ENCODE measurements around the gene DYRK4. TPM values are rescaled to one million over a fixed set of nuclear protein-coding genes. Genes with fewer than 3 reads are reported as not detected.

DYRK4 gene
- total and polyA plus RNA-seq, 2 of the 4 experiments (the other 2 are of a cell fraction) = 44.6 to 71.6 TPM

GRCh38 chr12:4648104-4648500, 86.1 kb downstream of the DYRK4 start:
- Histone ChIP-seq H3K56ac (ENCODE audit: extremely low read depth, insufficient read depth, low read length) (peak overlapping the region; percentile 98; the same call in 1 of the 2 replicates), H3K4ac (ENCODE audit: low read depth, low read length) (peak overlapping the region; percentile 88), H4K91ac (ENCODE audit: insufficient read depth, low read depth, low read length) (no peak overlapping the region; the same call in 1 of the 2 replicates), H3K4me3 (ENCODE audit: insufficient read depth, low read depth, low read length) (peak overlapping the region; percentile 93), H3K36me3 (ENCODE audit: control insufficient read depth, insufficient read depth, low read length) (no peaks in the 10 kb centered on the region), H3K27ac (ENCODE audit: insufficient read depth, low read length) (peak overlapping the region; percentile 80), H3K23ac (ENCODE audit: low read depth, low read length) (peak overlapping the region; percentile 91; the same call in 1 of the 2 replicates), H3K18ac (ENCODE audit: low read depth, low read length) (no peak overlapping the region), H3K9ac (ENCODE audit: low read depth, low read length) (peak overlapping the region; percentile 91), H4K5ac (ENCODE audit: low read depth, low read length) (peak overlapping the region; percentile 95), H2AK5ac (ENCODE audit: low read depth, low read length) (no peak overlapping the region), H4K8ac (ENCODE audit: low read depth in 2 of 2, low read length in 2 of 2) (peak overlapping the region; percentile 83 to 94), H3K79me1 (ENCODE audit: low read depth in 1 of 2, low read length in 2 of 2) (peaks cover 5 to 28% of the 10 kb centered on the region in 2 experiments; a peak in 2 of 4 replicates), H3K9me1 (ENCODE audit: insufficient read depth, low read length) (no peaks in the 10 kb centered on the region), H2BK15ac (ENCODE audit: low read depth, low read length) (no peak overlapping the region), H3K27me3 (ENCODE audit: control insufficient read depth, insufficient read depth, low read length) (no peaks in the 10 kb centered on the region), H3K9me3 (ENCODE audit: control insufficient read depth, insufficient read depth, low read length) (no peaks in the 10 kb centered on the region), H2AFZ (replicated peaks; ENCODE audit: low read length, poor library complexity) (peak overlapping the region; percentile 95), H4K20me1 (ENCODE audit: insufficient read depth, low read length) (no peaks in the 10 kb centered on the region), H2BK120ac (ENCODE audit: low read depth, low read length) (no peak overlapping the region), H2BK20ac (ENCODE audit: low read depth, low read length) (no peak overlapping the region), H2BK5ac (ENCODE audit: low read depth, low read length, poor library complexity, severe bottlenecking) (no peak overlapping the region), H2AK9ac (replicated peaks; ENCODE audit: low read depth, low read length, poor library complexity) (peak overlapping the region; percentile 88), H3K4me1 (ENCODE audit: control insufficient read depth, insufficient read depth, low read length) (no peaks in the 10 kb centered on the region), H3K14ac (replicated peaks; ENCODE audit: low read depth, low read length) (peak overlapping the region; percentile 29; the same call in 1 of the 2 replicates), H3K4me2 (ENCODE audit: low read depth, low read length) (peak overlapping the region; percentile 99)
- WGBS, 2 experiments (ENCODE audit: extremely low coverage in 2 of 2, insufficient read length in 1 of 2) = 33% methylated on average over 1 of the region's 4 CpGs; no CpG with 5 or more reads in 1 of the 2 experiments
- BruUV-seq (replicated peaks) = no TSS peak
- in situ Hi-C loops (cut with MboI; ENCODE audit: low sequenced_read_pairs) = no loop called here
- POLR2A ChIA-PET (ENCODE audit: unreplicated experiment) = no interaction called here
- TF ChIP-seq RAD21 (IDR thresholded peaks at IDR 0.05; ENCODE audit: low read length) (no peak), RCOR1 (IDR thresholded peaks at IDR 0.05; ENCODE audit: insufficient replicate concordance, low read length) (no peak), MAFK (IDR thresholded peaks at IDR 0.05; ENCODE audit: low read depth, low read length) (no peak), RFX5 (IDR thresholded peaks at IDR 0.05; ENCODE audit: low read depth, low read length) (no peak), CEBPB (IDR thresholded peaks at IDR 0.05; ENCODE audit: low read depth, low read length) (no peak), MAZ (IDR thresholded peaks at IDR 0.05; ENCODE audit: borderline replicate concordance, low read depth, low read length) (no peak), POLR2A (IDR thresholded peaks at IDR 0.05; ENCODE audit: low read depth, low read length) (no peak), MXI1 (IDR thresholded peaks at IDR 0.05; ENCODE audit: borderline replicate concordance, low read depth, low read length) (no peak), CTCF (conservative IDR thresholded peaks at IDR 0.05; ENCODE audit: low read depth, low read length) (no peak), ELK1 (IDR thresholded peaks at IDR 0.05; ENCODE audit: borderline replicate concordance, low read depth, low read length) (no peak), BHLHE40 (IDR thresholded peaks at IDR 0.05; ENCODE audit: low read depth, low read length) (no peak), CHD1 (IDR thresholded peaks at IDR 0.05; ENCODE audit: low read depth, low read length) (no peak), FOS (IDR thresholded peaks at IDR 0.05; ENCODE audit: low read depth, low read length) (no peak), USF2 (IDR thresholded peaks at IDR 0.05; ENCODE audit: low read depth, low read length) (no peak), SMC3 (IDR thresholded peaks at IDR 0.05; ENCODE audit: low read depth, low read length) (no peak), NFE2L2 (IDR thresholded peaks at IDR 0.05; ENCODE audit: low read depth, low read length) (no peak)
- DNase-seq (no peak), ATAC-seq (ENCODE audit: low read depth) (no peak)
- dilution Hi-C loops (cut with HindIII; ENCODE audit: low sequenced_read_pairs, unreplicated experiment) = no loop called here
- CTCF ChIA-PET = no interaction called here
- intact Hi-C loops (cut with micrococcal nuclease) = loop anchor here (2.0 to 5.0 kb wide), 2 partner anchors 43 to 111 kb away; partner anchors contain the start of gene RAD51AP1

Data from IMR-90 (cell line).